ENCODE data around the gene CEACAM4. TPM values are rescaled to one million over a fixed set of nuclear protein-coding genes. Genes with fewer than 3 reads are reported as not detected.

The CEACAM4 gene
- polyA plus RNA-seq, 3 donors, result 0.55 to 2.7 (median 2.5) TPM

Other genes starting within 250 kb of the CEACAM4 start
- gene EXOSC5, start 229.7 kb downstream of the CEACAM4 start, polyA plus RNA-seq, result 10 to 100 TPM; 18.4 to 40.2 (median 33.1) TPM
- 10 to 100 TPM; 42.6 to 61.2 (median 49.3) TPM for gene BCKDHA, start 229.3 kb downstream of the CEACAM4 start, polyA plus RNA-seq
- gene B3GNT8, start 199.7 kb downstream of the CEACAM4 start, polyA plus RNA-seq, result 1 to 10 TPM in 2 of 3 donors, under 1 TPM in 1; 0.89 to 2.0 (median 1.6) TPM
- 10 to 100 TPM; 28.4 to 45.2 (median 35.3) TPM for gene DMAC2, start 187.2 kb downstream of the CEACAM4 start, polyA plus RNA-seq
- gene ERICH4, start 183.9 kb downstream of the CEACAM4 start, polyA plus RNA-seq, result not detected
- 1 to 10 TPM in 1 of 3 donors, under 1 TPM in 2; 0.67 to 2.1 (median 0.95) TPM for gene CEACAM21, start 50.9 kb downstream of the CEACAM4 start, polyA plus RNA-seq
- under 1 TPM; 0.22 to 0.40 (median 0.23) TPM for gene CEACAM7, start 61.2 kb upstream of the CEACAM4 start, polyA plus RNA-seq
- under 1 TPM; 0.07 to 0.90 (median 0.56) TPM for gene CEACAM5, start 81.6 kb upstream of the CEACAM4 start, polyA plus RNA-seq
- 1 to 10 TPM in 1 of 3 donors, under 1 TPM in 2; 0.33 to 3.2 (median 0.56) TPM for gene CEACAM6, start 128.5 kb upstream of the CEACAM4 start, polyA plus RNA-seq
- 1 to 10 TPM in 2 of 3 donors, under 1 TPM in 1; 0.07 to 2.0 (median 1.5) TPM for gene CEACAM3, start 169.5 kb upstream of the CEACAM4 start, polyA plus RNA-seq
- gene LYPD4, start 217.6 kb upstream of the CEACAM4 start, polyA plus RNA-seq, result not detected
- not detected for gene DMRTC2, start 218.0 kb upstream of the CEACAM4 start, polyA plus RNA-seq
- 1,000 to 10,000 TPM; 1,592 to 2,502 (median 1,675) TPM for gene RPS19, start 233.2 kb upstream of the CEACAM4 start, polyA plus RNA-seq